ENCODE measurements around the gene ASTE1. TPM values are rescaled to one million over a fixed set of nuclear protein-coding genes. Genes with fewer than 3 reads are reported as not detected.

The ASTE1 gene
- total RNA-seq, 1 experiment from 2014 or later: 2.9 TPM

- H3K36me3 ChIP-seq (ENCODE audit: low read depth, low read length): no peaks in the 10 kb centered on the region
- intact Hi-C loops (cut with micrococcal nuclease): loop anchor here (10.0 kb wide), 2 partner anchors 191 to 451 kb away; no protein-coding TSS in a partner anchor
- 0 out of 2 replicates have a peak, but pooled peaks cover 6% of the 10 kb centered on the region for H4K20me1 ChIP-seq (ENCODE audit: low read length)
- CTCF ChIA-PET: no interaction called here
- no peak overlapping the region for H3K9ac ChIP-seq (ENCODE audit: low read length)
- ATAC-seq (0 out of 2 replicates have a peak, but pooled peaks have one; percentile 18), DNase-seq (peak; percentile 79)
- H3K4me3 ChIP-seq (ENCODE audit: low read length): no peak overlapping the region
- no peak overlapping the region for H3K4me2 ChIP-seq (ENCODE audit: low read length)
- no peaks in the 10 kb centered on the region for H3K9me2 ChIP-seq (replicated peaks; ENCODE audit: low read length)
- no peaks in the 10 kb centered on the region for H3K27me3 ChIP-seq (ENCODE audit: low read length)
- no peak for TF ChIP-seq EZH2phosphoT487 (IDR thresholded peaks at IDR 0.05; ENCODE audit: borderline replicate concordance, low read length)
- TF ChIP-seq, protein P1, sequence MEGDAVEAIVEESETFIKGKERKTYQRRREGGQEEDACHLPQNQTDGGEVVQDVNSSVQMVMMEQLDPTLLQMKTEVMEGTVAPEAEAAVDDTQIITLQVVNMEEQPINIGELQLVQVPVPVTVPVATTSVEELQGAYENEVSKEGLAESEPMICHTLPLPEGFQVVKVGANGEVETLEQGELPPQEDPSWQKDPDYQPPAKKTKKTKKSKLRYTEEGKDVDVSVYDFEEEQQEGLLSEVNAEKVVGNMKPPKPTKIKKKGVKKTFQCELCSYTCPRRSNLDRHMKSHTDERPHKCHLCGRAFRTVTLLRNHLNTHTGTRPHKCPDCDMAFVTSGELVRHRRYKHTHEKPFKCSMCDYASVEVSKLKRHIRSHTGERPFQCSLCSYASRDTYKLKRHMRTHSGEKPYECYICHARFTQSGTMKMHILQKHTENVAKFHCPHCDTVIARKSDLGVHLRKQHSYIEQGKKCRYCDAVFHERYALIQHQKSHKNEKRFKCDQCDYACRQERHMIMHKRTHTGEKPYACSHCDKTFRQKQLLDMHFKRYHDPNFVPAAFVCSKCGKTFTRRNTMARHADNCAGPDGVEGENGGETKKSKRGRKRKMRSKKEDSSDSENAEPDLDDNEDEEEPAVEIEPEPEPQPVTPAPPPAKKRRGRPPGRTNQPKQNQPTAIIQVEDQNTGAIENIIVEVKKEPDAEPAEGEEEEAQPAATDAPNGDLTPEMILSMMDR (conservative IDR thresholded peaks at IDR 0.05; ENCODE audit: low read depth, low read length): peak; percentile 70
- TF ChIP-seq EZH2 (IDR thresholded peaks at IDR 0.05; ENCODE audit: low read length, unreplicated experiment): no peak
- BruUV-seq (replicated peaks): no TSS peak
- H3F3A ChIP-seq (ENCODE audit: low read length, unreplicated experiment): peaks cover 3% of the 10 kb centered on the region
- no peak overlapping the region for H3K27ac ChIP-seq (ENCODE audit: low read length)
- H2AFZ ChIP-seq (ENCODE audit: low read length): no peak overlapping the region
- POLR2A ChIA-PET (ENCODE audit: unreplicated experiment): no interaction called here
- peaks cover 29% of the 10 kb centered on the region for H3K4me1 ChIP-seq (ENCODE audit: insufficient read depth, low read length)
- no peaks in the 10 kb centered on the region for H3K79me2 ChIP-seq (ENCODE audit: low read length)
- no peaks in the 10 kb centered on the region for H3K9me3 ChIP-seq (ENCODE audit: low read length)
These were observed 7.0 kb upstream of the ASTE1 start for GRCh38 chr3:131033480-131034080.

- Histone ChIP-seq H3K9ac (ENCODE audit: low read length) (no peak overlapping the region), H3K27me3 (ENCODE audit: low read length) (no peaks in the 10 kb centered on the region), H2AFZ (ENCODE audit: low read length) (no peak overlapping the region), H3K79me2 (ENCODE audit: low read length) (no peaks in the 10 kb centered on the region), H3K4me1 (ENCODE audit: insufficient read depth, low read length) (peaks cover 26% of the 10 kb centered on the region), H3K9me3 (ENCODE audit: low read length) (no peaks in the 10 kb centered on the region), H3K4me2 (ENCODE audit: low read length) (no peak overlapping the region), H3K27ac (ENCODE audit: low read length) (no peak overlapping the region), H4K20me1 (ENCODE audit: low read length) (0 out of 2 replicates have a peak, but pooled peaks cover 6% of the 10 kb centered on the region), H3F3A (ENCODE audit: low read length, unreplicated experiment) (peaks cover 3% of the 10 kb centered on the region), H3K9me2 (replicated peaks; ENCODE audit: low read length) (no peaks in the 10 kb centered on the region), H3K36me3 (ENCODE audit: low read depth, low read length) (no peaks in the 10 kb centered on the region), H3K4me3 (ENCODE audit: low read length) (no peak overlapping the region)
- intact Hi-C loops (cut with micrococcal nuclease): loop anchor here (10.0 kb wide), 2 partner anchors 193 to 453 kb away; no protein-coding TSS in a partner anchor
- no peak for DNase-seq
- ChIA-PET CTCF (no interaction called here), POLR2A (ENCODE audit: unreplicated experiment) (no interaction called here)
- ATAC-seq: no peak
- no TSS peak for BruUV-seq (replicated peaks)
- TF ChIP-seq, protein P1 (conservative IDR thresholded peaks at IDR 0.05; ENCODE audit: low read depth, low read length): no peak
- TF ChIP-seq EZH2phosphoT487 (IDR thresholded peaks at IDR 0.05; ENCODE audit: borderline replicate concordance, low read length) (no peak), EZH2 (IDR thresholded peaks at IDR 0.05; ENCODE audit: low read length, unreplicated experiment) (no peak)
These were observed 5.0 kb upstream of the ASTE1 start for GRCh38 chr3:131031660-131032059.

GRCh38 chr3:131028844-131029243, 2.2 kb upstream of the ASTE1 start:
- no peak for ATAC-seq
- Histone ChIP-seq H3K9me3 (ENCODE audit: low read length) (no peaks in the 10 kb centered on the region), H3K79me2 (ENCODE audit: low read length) (peaks cover 14% of the 10 kb centered on the region), H3K4me2 (ENCODE audit: low read length) (no peak overlapping the region), H3K27me3 (ENCODE audit: low read length) (no peaks in the 10 kb centered on the region), H3K9me2 (replicated peaks; ENCODE audit: low read length) (no peaks in the 10 kb centered on the region), H3K36me3 (ENCODE audit: low read depth, low read length) (no peaks in the 10 kb centered on the region), H4K20me1 (ENCODE audit: low read length) (no peaks in the 10 kb centered on the region), H3K27ac (ENCODE audit: low read length) (no peak overlapping the region), H3K4me1 (ENCODE audit: insufficient read depth, low read length) (peaks cover 18% of the 10 kb centered on the region), H3K9ac (ENCODE audit: low read length) (no peak overlapping the region), H3F3A (ENCODE audit: low read length, unreplicated experiment) (no peaks in the 10 kb centered on the region), H2AFZ (ENCODE audit: low read length) (no peak overlapping the region), H3K4me3 (ENCODE audit: low read length) (no peak overlapping the region)
- CTCF ChIA-PET: no interaction called here
- no peak for TF ChIP-seq EZH2 (IDR thresholded peaks at IDR 0.05; ENCODE audit: low read length, unreplicated experiment)
- TF ChIP-seq, protein P1 (conservative IDR thresholded peaks at IDR 0.05; ENCODE audit: low read depth, low read length): no peak
- no peak for DNase-seq
- intact Hi-C loops (cut with micrococcal nuclease): loop anchor here (5.0 kb wide), 1 partner anchor 67 kb away; no protein-coding TSS in a partner anchor
- BruUV-seq (replicated peaks): no TSS peak
- POLR2A ChIA-PET (ENCODE audit: unreplicated experiment): interaction anchor here (0.6 kb wide), 1 partner anchor 332 kb away, joined by 3 read pairs; no protein-coding TSS in a partner anchor

Measured in PC-3 (cell line).